ENCODE data around the gene RABGGTA. TPM values are rescaled to one million over a fixed set of nuclear protein-coding genes. Genes with fewer than 3 reads are reported as not detected.
A peak's percentile ranks its signal among the peaks of the same experiment; 100 is the strongest.
"Not testable (repeated sequence)": the region's sequence is repeated elsewhere in the genome, so short reads cannot be mapped to it uniquely, and the experiment has no call there.

The RABGGTA gene
- total and polyA plus RNA-seq, 5 donors from 2014 or later = 25.1 to 78.6 (median 31.9) TPM

DNA sequence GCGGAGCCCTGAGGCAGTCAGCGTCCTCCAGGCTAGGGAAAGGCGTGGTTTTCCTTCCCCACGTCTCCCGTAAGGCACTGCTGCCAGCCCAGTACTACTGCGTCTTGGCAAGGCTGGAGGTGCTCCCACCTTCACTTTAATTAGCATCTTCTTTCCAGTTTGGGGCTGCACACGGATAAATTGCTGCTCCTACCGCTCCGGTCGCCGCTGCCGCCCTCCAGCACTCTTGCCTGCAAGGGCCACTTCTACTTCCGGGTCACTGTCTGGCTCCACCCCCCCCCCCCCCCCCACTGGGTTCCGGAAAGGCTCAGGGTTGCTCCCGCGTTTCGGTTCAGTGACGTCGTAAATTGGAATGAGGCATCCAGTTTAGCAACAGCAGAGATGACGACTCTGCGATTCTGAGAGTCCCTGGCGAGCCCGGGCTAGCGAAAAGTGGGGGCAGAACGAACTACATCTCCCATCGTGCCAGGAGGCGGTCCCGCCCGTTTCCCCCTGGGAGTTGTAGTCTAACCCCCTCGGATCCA is 39.2 kb downstream of the RABGGTA start, which contains the start of gene NEDD8:
NEDD8 (minus strand) TSS at position 247 of the 524 bp plus-strand sequence; CDS start at position 147, 100 bp downstream.
- H3K27me3 ChIP-seq (ENCODE audit: control insufficient read depth, insufficient read depth, low read length) = no peaks in the 10 kb centered on the region
- H3K9me3 ChIP-seq (ENCODE audit: control insufficient read depth in 2 of 2, low read length in 2 of 2) = no peaks in the 10 kb centered on the region
- peaks cover 29% of the 10 kb centered on the region for H3K4me1 ChIP-seq (ENCODE audit: control insufficient read depth, insufficient read depth, low read length, poor library complexity, severe bottlenecking)
- no peaks in the 10 kb centered on the region for H3K27me3 Mint-ChIP-seq
- peaks cover 25% of the 10 kb centered on the region for H3K36me3 ChIP-seq (ENCODE audit: control insufficient read depth, insufficient read depth, low read length)
- H3K4me1 Mint-ChIP-seq = peaks cover 18 to 77% (median 49%) of the 10 kb centered on the region in 4 donors
- no peaks in the 10 kb centered on the region for H3K9me3 Mint-ChIP-seq
- peak within 1 kb of the TSS; percentile 91 for H3K27ac ChIP-seq (ENCODE audit: insufficient read depth, low read length, poor library complexity, severe bottlenecking)
- H3K27ac Mint-ChIP-seq = peak within 1 kb of the TSS; percentile 89 to 94 (median 94)
- H3K4me3 Mint-ChIP-seq = peak within 1 kb of the TSS; percentile 89 to 100 (median 96)
- H3K36me3 Mint-ChIP-seq = peaks cover 22% of the 10 kb centered on the region
- H3K4me3 ChIP-seq (ENCODE audit: low read depth, low read length) = peak within 1 kb of the TSS; percentile 94
- DNase-seq (peak; percentile 83 to 94 (median 90)), ATAC-seq (ENCODE audit: low read depth in 2 of 2) (peak; percentile 91)

DNA sequence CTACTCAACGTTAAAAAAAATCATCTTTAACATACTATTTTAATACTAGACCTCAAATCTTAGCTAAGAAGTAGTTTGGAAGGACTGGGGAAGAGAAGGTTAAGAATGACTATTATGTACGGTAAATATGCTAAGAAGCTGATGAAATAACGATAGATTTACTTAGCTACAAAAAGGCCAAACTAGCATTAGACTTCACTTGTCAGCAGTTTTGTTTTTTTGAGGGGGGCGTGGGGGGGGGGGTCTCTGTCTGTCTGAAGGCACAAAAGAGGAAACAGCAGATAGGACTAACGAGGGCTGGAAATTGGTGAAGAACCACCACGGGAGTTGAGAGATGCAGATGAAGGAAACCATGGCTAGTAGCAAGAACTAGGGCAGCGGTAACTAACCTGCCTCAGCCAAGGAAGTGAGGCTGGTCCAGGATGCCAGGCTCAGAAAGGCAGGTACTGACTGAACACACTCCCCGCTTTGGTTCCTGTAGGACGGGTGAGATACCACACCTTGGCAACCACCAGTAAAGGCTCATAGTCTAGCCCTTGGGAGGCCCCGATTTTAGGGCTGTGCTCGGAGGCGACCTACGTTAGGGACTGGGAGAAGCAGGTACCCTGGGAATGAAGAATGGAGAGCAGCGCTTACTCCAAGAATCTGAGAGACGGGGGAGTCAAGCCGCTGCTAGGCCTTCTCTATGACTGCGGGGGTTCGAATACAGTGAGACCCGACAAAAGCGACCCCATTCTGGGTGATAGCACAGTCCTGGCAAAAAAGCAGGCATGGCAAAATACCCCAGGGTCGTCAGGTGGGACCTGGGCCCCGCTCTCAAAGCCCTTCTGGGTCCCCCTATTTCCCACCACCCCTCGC is 39.9 kb downstream of the RABGGTA start:
- no peaks in the 10 kb centered on the region for H3K9me3 Mint-ChIP-seq
- Histone ChIP-seq H3K27me3 (ENCODE audit: control insufficient read depth, insufficient read depth, low read length) (no peaks in the 10 kb centered on the region), H3K9me3 (ENCODE audit: control insufficient read depth in 2 of 2, low read length in 2 of 2) (no peaks in the 10 kb centered on the region), H3K4me3 (ENCODE audit: low read depth, low read length) (peak overlapping the region; percentile 94), H3K36me3 (ENCODE audit: control insufficient read depth, insufficient read depth, low read length) (peaks cover 18% of the 10 kb centered on the region), H3K27ac (ENCODE audit: insufficient read depth, low read length, poor library complexity, severe bottlenecking) (peak overlapping the region; percentile 91), H3K4me1 (ENCODE audit: control insufficient read depth, insufficient read depth, low read length, poor library complexity, severe bottlenecking) (peaks cover 29% of the 10 kb centered on the region)
- ATAC-seq (ENCODE audit: low read depth in 2 of 2) (no peak), DNase-seq (peak in 1 of 3 donors; percentile 60)
- H3K27me3 Mint-ChIP-seq = no peaks in the 10 kb centered on the region
- peaks cover 24 to 77% (median 50%) of the 10 kb centered on the region in 4 donors for H3K4me1 Mint-ChIP-seq
- H3K36me3 Mint-ChIP-seq = peaks cover 23% of the 10 kb centered on the region
- peak overlapping the region; percentile 73 to 94 (median 89) for H3K27ac Mint-ChIP-seq
- H3K4me3 Mint-ChIP-seq = peak overlapping the region; percentile 89 to 100 (median 96)

DNA sequence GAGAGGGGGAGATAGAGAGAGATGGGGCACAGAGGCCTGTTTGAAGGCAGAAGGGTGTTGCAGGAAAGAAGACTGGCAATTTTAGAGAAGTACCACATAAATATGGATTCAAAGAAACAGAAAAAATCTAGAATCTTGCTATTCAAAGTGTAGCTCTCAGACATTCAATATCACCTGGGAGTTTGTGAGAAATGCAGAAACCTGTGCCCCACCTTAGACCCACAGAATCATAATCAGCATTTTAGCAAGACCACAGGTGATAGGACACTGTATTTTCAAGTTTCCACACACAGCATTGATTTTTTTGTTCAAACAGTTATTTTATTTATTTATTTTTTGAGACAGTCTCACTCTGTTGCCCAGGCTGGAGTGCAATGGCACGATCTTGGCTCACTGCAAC is 42.5 kb downstream of the RABGGTA start:
- ATAC-seq (ENCODE audit: low read depth in 2 of 2) (no peak), DNase-seq (no peak)
- Histone ChIP-seq H3K9me3 (ENCODE audit: control insufficient read depth in 2 of 2, low read length in 2 of 2) (no peaks in the 10 kb centered on the region), H3K4me1 (ENCODE audit: control insufficient read depth, insufficient read depth, low read length, poor library complexity, severe bottlenecking) (peaks cover 23% of the 10 kb centered on the region), H3K4me3 (ENCODE audit: low read depth, low read length) (no peak overlapping the region), H3K27me3 (ENCODE audit: control insufficient read depth, insufficient read depth, low read length) (no peaks in the 10 kb centered on the region), H3K36me3 (ENCODE audit: control insufficient read depth, insufficient read depth, low read length) (peaks cover 3% of the 10 kb centered on the region), H3K27ac (ENCODE audit: insufficient read depth, low read length, poor library complexity, severe bottlenecking) (no peak overlapping the region)
- no peaks in the 10 kb centered on the region for H3K27me3 Mint-ChIP-seq
- H3K27ac Mint-ChIP-seq = peak overlapping the region in 1 of 3 donors; percentile 73
- no peaks in the 10 kb centered on the region for H3K9me3 Mint-ChIP-seq
- H3K4me3 Mint-ChIP-seq = peak overlapping the region in 2 of 4 donors; percentile 25 to 75
- H3K4me1 Mint-ChIP-seq = peaks cover 20 to 69% (median 39%) of the 10 kb centered on the region in 4 donors
- H3K36me3 Mint-ChIP-seq = peaks cover 11% of the 10 kb centered on the region

DNA sequence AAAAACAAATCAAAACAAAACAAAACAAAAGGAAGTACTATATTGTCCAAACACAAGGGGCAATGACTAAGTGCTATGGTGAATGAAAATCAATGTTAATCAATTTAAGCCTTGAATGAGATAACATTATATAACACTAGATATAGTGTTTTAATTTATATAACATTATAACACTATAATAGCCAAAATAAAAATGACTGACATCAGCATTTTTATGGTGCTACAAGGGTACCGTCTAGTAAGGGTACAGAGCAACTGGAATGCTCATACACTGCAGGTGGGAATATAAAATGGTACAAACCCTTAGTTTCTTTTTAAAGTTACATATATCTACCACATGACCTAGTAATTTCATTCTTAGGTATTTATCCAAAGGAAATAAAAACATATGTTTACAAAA is 44.9 kb downstream of the RABGGTA start:
- Histone ChIP-seq H3K9me3 (ENCODE audit: control insufficient read depth in 2 of 2, low read length in 2 of 2) (no peaks in the 10 kb centered on the region), H3K4me3 (ENCODE audit: low read depth, low read length) (no peak overlapping the region), H3K27me3 (ENCODE audit: control insufficient read depth, insufficient read depth, low read length) (no peaks in the 10 kb centered on the region), H3K36me3 (ENCODE audit: control insufficient read depth, insufficient read depth, low read length) (peaks cover 3% of the 10 kb centered on the region), H3K27ac (ENCODE audit: insufficient read depth, low read length, poor library complexity, severe bottlenecking) (no peak overlapping the region), H3K4me1 (ENCODE audit: control insufficient read depth, insufficient read depth, low read length, poor library complexity, severe bottlenecking) (peaks cover 7% of the 10 kb centered on the region)
- no peak for ATAC-seq (ENCODE audit: low read depth in 2 of 2)
- Mint-ChIP-seq H3K27ac (no peak overlapping the region), H3K36me3 (peaks cover 11% of the 10 kb centered on the region), H3K9me3 (no peaks in the 10 kb centered on the region), H3K4me3 (peak overlapping the region in 1 of 4 donors; percentile 55), H3K27me3 (no peaks in the 10 kb centered on the region), H3K4me1 (peaks cover 20 to 49% (median 33%) of the 10 kb centered on the region in 4 donors)
- no peak for DNase-seq

DNA sequence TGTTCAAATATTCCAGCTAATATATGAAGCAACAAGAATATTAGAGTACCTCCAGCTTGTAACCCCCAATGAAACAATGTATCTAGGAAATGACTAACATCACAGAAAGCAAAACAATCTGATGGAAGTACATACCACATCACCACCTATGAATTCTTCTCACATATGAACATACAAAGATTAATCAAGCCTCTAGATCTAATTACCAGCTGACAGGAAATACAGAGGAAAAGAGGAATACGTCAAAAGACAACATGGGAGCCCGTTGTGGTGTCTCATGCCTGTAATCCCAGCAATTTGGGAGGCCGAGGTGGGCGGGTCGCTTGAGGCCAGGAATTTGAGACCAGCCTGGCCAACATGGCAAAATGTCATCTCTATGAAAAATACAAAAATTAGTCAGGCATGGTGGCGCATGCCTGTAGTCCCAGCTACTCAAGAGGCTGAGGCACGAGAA is 46.8 kb downstream of the RABGGTA start:
- no peak overlapping the region for H3K4me3 ChIP-seq (ENCODE audit: low read depth, low read length)
- Mint-ChIP-seq H3K27ac (peak overlapping the region in 1 of 3 donors; percentile 67), H3K4me1 (peaks cover 16 to 41% (median 28%) of the 10 kb centered on the region in 4 donors), H3K9me3 (no peaks in the 10 kb centered on the region), H3K27me3 (no peaks in the 10 kb centered on the region), H3K4me3 (no peak overlapping the region), H3K36me3 (peaks cover 12% of the 10 kb centered on the region)
- no peak overlapping the region for H3K27ac ChIP-seq (ENCODE audit: insufficient read depth, low read length, poor library complexity, severe bottlenecking)
- DNase-seq (no peak), ATAC-seq (ENCODE audit: low read depth in 2 of 2) (no peak)
- no peaks in the 10 kb centered on the region for H3K4me1 ChIP-seq (ENCODE audit: control insufficient read depth, insufficient read depth, low read length, poor library complexity, severe bottlenecking)
- H3K27me3 ChIP-seq (ENCODE audit: control insufficient read depth, insufficient read depth, low read length) = no peaks in the 10 kb centered on the region
- no peaks in the 10 kb centered on the region for H3K9me3 ChIP-seq (ENCODE audit: control insufficient read depth in 2 of 2, low read length in 2 of 2)
- H3K36me3 ChIP-seq (ENCODE audit: control insufficient read depth, insufficient read depth, low read length) = peaks cover 3% of the 10 kb centered on the region

DNA sequence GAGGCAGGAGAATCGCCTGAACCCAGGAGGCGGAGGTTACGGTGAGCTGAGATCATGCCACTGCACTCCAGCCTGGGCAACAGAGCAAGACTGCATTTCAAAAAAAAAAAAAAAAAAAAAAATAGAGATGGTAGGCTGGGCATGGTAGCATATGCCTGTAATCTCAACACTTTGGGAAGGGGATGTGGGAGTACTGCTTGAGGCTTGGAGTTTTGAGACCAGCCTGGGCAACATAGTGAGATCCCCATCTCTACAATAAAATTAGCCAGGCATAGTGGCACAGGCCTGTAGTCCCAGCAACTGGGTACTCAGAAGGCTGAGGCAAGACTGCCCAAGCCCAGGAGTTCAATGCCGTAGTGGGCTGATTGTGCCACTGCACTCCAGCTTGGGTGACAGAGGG is 48.4 kb downstream of the RABGGTA start:
- not testable (repeated sequence) for DNase-seq; H3K4me3 ChIP-seq (ENCODE audit: low read depth, low read length); H3K9me3 Mint-ChIP-seq

DNA sequence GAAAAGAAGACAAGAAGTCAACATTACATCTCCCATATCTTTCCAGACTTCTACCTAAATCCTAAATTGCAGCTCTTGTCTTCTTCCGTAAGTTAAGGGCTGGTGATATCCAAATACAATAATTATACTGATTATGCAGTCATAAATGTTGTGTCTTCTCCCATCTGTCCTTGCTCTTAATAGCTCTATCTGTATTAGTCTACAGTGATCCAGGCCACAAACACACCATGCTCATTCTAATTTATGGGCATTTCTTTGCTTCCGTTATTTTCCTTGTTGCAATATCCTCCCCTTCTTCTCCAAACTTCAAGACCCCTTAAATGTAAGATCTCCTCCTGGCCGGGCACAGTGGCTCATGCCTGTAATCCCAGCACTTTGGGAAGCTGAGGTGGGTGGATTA is 51.9 kb downstream of the RABGGTA start:
- DNase-seq (no peak), ATAC-seq (ENCODE audit: low read depth in 2 of 2) (no peak)
- Mint-ChIP-seq H3K27me3 (no peaks in the 10 kb centered on the region), H3K27ac (no peak overlapping the region), H3K36me3 (peaks cover 4% of the 10 kb centered on the region), H3K9me3 (no peaks in the 10 kb centered on the region), H3K4me3 (peak overlapping the region in 1 of 4 donors; percentile 62), H3K4me1 (peaks cover 9 to 27% (median 15%) of the 10 kb centered on the region in 4 donors)
- peaks cover 18% of the 10 kb centered on the region for H3K4me1 ChIP-seq (ENCODE audit: control insufficient read depth, insufficient read depth, low read length, poor library complexity, severe bottlenecking)
- H3K27ac ChIP-seq (ENCODE audit: insufficient read depth, low read length, poor library complexity, severe bottlenecking) = no peak overlapping the region
- peaks cover 15% of the 10 kb centered on the region for H3K36me3 ChIP-seq (ENCODE audit: control insufficient read depth, insufficient read depth, low read length)
- no peaks in the 10 kb centered on the region for H3K9me3 ChIP-seq (ENCODE audit: control insufficient read depth in 2 of 2, low read length in 2 of 2)
- no peaks in the 10 kb centered on the region for H3K27me3 ChIP-seq (ENCODE audit: control insufficient read depth, insufficient read depth, low read length)
- H3K4me3 ChIP-seq (ENCODE audit: low read depth, low read length) = no peak overlapping the region

More for the DNA sequence above, 48.4 kb downstream of the RABGGTA start:
- H3K36me3 ChIP-seq (ENCODE audit: control insufficient read depth, insufficient read depth, low read length); H3K27me3 ChIP-seq (ENCODE audit: control insufficient read depth, insufficient read depth, low read length); H3K27ac ChIP-seq (ENCODE audit: insufficient read depth, low read length, poor library complexity, severe bottlenecking); H3K27me3 Mint-ChIP-seq; H3K4me1 ChIP-seq (ENCODE audit: control insufficient read depth, insufficient read depth, low read length, poor library complexity, severe bottlenecking); H3K27ac Mint-ChIP-seq; ATAC-seq (ENCODE audit: low read depth in 2 of 2); H3K9me3 ChIP-seq (ENCODE audit: control insufficient read depth in 2 of 2, low read length in 2 of 2); H3K4me3 Mint-ChIP-seq: not testable (repeated sequence)
- Mint-ChIP-seq H3K4me1 (peaks cover 16 to 35% (median 23%) of the 10 kb centered on the region in 4 donors), H3K36me3 (peaks cover 15% of the 10 kb centered on the region)
